Loucy (cell line): ENCODE results near the gene CSGALNACT2.
"Not testable (repeated sequence)": the region's sequence is repeated elsewhere in the genome, so short reads cannot be mapped to it uniquely, and the experiment has no call there.

Experiments
- CTCF ChIP-seq: fragments of 200-600 bp; sonication (generic); conservative IDR thresholded peaks from 2 replicates; pipeline ENCODE4 v1.5.1; 2014; ENCODE audit warnings: mild to moderate bottlenecking, antibody characterized with exemption, low read length
- EZH2phosphoT487 ChIP-seq: fragments of 200-600 bp; IDR thresholded peaks from 2 replicates; pipeline ENCODE4 v1.6.1; 2018; ENCODE audit warnings: antibody characterized with exemption, mild to moderate bottlenecking, moderate library complexity, borderline replicate concordance

GRCh38 chr10:43220251-43220650 lies 82.0 kb downstream of the CSGALNACT2 start:
- not testable (repeated sequence) for TF ChIP-seq EZH2phosphoT487, CTCF
